RCC 7860 (cell line): ENCODE results near the gene LMCD1.

Experiments
- DNase-seq: peaks from one replicate; pipeline ENCODE4 v3.0.0-alpha.2; 2015; ENCODE audit warnings: low spot score
- FAIRE-seq: peaks from 2 replicates; lab custom pipeline; 2012; peaks lifted over from hg19 to GRCh38; lab: Jason Lieb, UNC

The LMCD1 gene

GRCh38 chr3:8501371-8502131 is at the start of gene LMCD1:
TSS of gene LMCD1 (plus strand) at chr3:8501823. CDS start at chr3:8501939, 116 bp downstream.
- peak; percentile 90 for DNase-seq
- FAIRE-seq, result no peak

GRCh38 chr3:8452112-8452511 is 49.5 kb upstream of the LMCD1 start:
- FAIRE-seq (no peak), DNase-seq (no peak)

- DNase-seq, result no peak
- FAIRE-seq, result no peak
Observed at GRCh38 chr3:8453153-8453552, 48.5 kb upstream of the LMCD1 start.

GRCh38 chr3:8455526-8456411 is 45.9 kb upstream of the LMCD1 start:
- peak; percentile 60 for DNase-seq
- FAIRE-seq, result no peak

GRCh38 chr3:8456412-8456811 is 45.2 kb upstream of the LMCD1 start:
- DNase-seq (no peak), FAIRE-seq (no peak)

GRCh38 chr3:8457039-8457438 is 44.6 kb upstream of the LMCD1 start:
- FAIRE-seq, result no peak

GRCh38 chr3:8458238-8458661 is 43.4 kb upstream of the LMCD1 start:
- DNase-seq (no peak), FAIRE-seq (no peak)

More at GRCh38 chr3:8457039-8457438, 44.6 kb upstream of the LMCD1 start:
- no peak for DNase-seq

GRCh38 chr3:8458711-8459110 is 42.9 kb upstream of the LMCD1 start:
- DNase-seq (peak; percentile 56), FAIRE-seq (no peak)

GRCh38 chr3:8460050-8460708 is 41.4 kb upstream of the LMCD1 start:
- DNase-seq (no peak), FAIRE-seq (no peak)

- FAIRE-seq (no peak), DNase-seq (no peak)
Observed at GRCh38 chr3:8460815-8461456, 40.7 kb upstream of the LMCD1 start.

GRCh38 chr3:8464668-8465067 is 37.0 kb upstream of the LMCD1 start:
- no peak for FAIRE-seq
- DNase-seq, result no peak

- no peak for DNase-seq
- FAIRE-seq, result no peak
Observed at GRCh38 chr3:8466526-8466925, 35.1 kb upstream of the LMCD1 start.

GRCh38 chr3:8470801-8471200 is 30.8 kb upstream of the LMCD1 start:
- FAIRE-seq (no peak), DNase-seq (no peak)

- DNase-seq (no peak), FAIRE-seq (no peak)
Observed at GRCh38 chr3:8472549-8472948, 29.1 kb upstream of the LMCD1 start.

GRCh38 chr3:8473029-8473428 is 28.6 kb upstream of the LMCD1 start:
- DNase-seq (no peak), FAIRE-seq (no peak)

- FAIRE-seq (no peak), DNase-seq (no peak)
Observed at GRCh38 chr3:8473990-8474389, 27.6 kb upstream of the LMCD1 start.

GRCh38 chr3:8474991-8475390 is 26.6 kb upstream of the LMCD1 start:
- no peak for DNase-seq
- FAIRE-seq, result no peak

GRCh38 chr3:8480699-8481098 is 20.9 kb upstream of the LMCD1 start:
- FAIRE-seq, result no peak
- DNase-seq, result no peak

- FAIRE-seq (no peak), DNase-seq (no peak)
Observed at GRCh38 chr3:8481380-8481779, 20.2 kb upstream of the LMCD1 start.

- FAIRE-seq (no peak), DNase-seq (no peak)
Observed at GRCh38 chr3:8482263-8482662, 19.4 kb upstream of the LMCD1 start.
